GM19324 (cell line): ENCODE measurements around the gene LRRC51.

Source experiments
- ATAC-seq: cut with Tn5 transposase; IDR thresholded peaks from one replicate; pipeline ENCODE4 v1.9.1; 2021; ENCODE audit warnings: mild to moderate bottlenecking, moderate library complexity; ENCODE audit not compliant: unreplicated experiment, low FRiP score

Gene LRRC51

GRCh38 chr11:72069200-72069599 is 11.4 kb upstream of the LRRC51 start:
- no peak for ATAC-seq

- no peak for ATAC-seq
Observed at GRCh38 chr11:72069787-72070251, 10.8 kb upstream of the LRRC51 start.

- ATAC-seq = no peak
Observed at GRCh38 chr11:72070491-72070890, 10.2 kb upstream of the LRRC51 start.

- no peak for ATAC-seq
Observed at GRCh38 chr11:72072348-72072747, 8.3 kb upstream of the LRRC51 start.

GRCh38 chr11:72075109-72075508 is 5.5 kb upstream of the LRRC51 start:
- ATAC-seq = no peak

GRCh38 chr11:72075756-72076155 is 4.9 kb upstream of the LRRC51 start:
- ATAC-seq = no peak

- no peak for ATAC-seq
Observed at GRCh38 chr11:72078477-72078876, 2.2 kb upstream of the LRRC51 start.

- ATAC-seq = no peak
Observed at GRCh38 chr11:72079819-72080325, 778 bp upstream of the LRRC51 start.

GRCh38 chr11:72081184-72081644 is 564 bp downstream of the LRRC51 start:
- no peak for ATAC-seq

GRCh38 chr11:72081821-72082453 is 1.3 kb downstream of the LRRC51 start:
- ATAC-seq = no peak

- no peak for ATAC-seq
Observed at GRCh38 chr11:72083414-72083813, 2.8 kb downstream of the LRRC51 start.

- no peak for ATAC-seq
Observed at GRCh38 chr11:72084076-72084475, 3.4 kb downstream of the LRRC51 start.

- ATAC-seq = no peak
Observed at GRCh38 chr11:72084965-72085364, 4.3 kb downstream of the LRRC51 start.

- ATAC-seq = no peak
Observed at GRCh38 chr11:72085621-72086351, 5.1 kb downstream of the LRRC51 start.

- no peak for ATAC-seq
Observed at GRCh38 chr11:72088076-72088808, 7.6 kb downstream of the LRRC51 start.

- no peak for ATAC-seq
Observed at GRCh38 chr11:72091292-72091691, 10.6 kb downstream of the LRRC51 start.

GRCh38 chr11:72098741-72099140 is 18.1 kb downstream of the LRRC51 start:
- no peak for ATAC-seq

- ATAC-seq = no peak
Observed at GRCh38 chr11:72100009-72100408, 19.4 kb downstream of the LRRC51 start.

GRCh38 chr11:72100462-72100861 is 19.8 kb downstream of the LRRC51 start:
- no peak for ATAC-seq

- no peak for ATAC-seq
Observed at GRCh38 chr11:72102162-72102561, 21.5 kb downstream of the LRRC51 start.

- ATAC-seq = no peak
Observed at GRCh38 chr11:72102631-72102945, 21.9 kb downstream of the LRRC51 start.
